Hepatocyte (in vitro differentiated cells): Measurements from ENCODE around the gene PCGF2. TPM values are rescaled to one million over a fixed set of nuclear protein-coding genes. Genes with fewer than 3 reads are reported as not detected.

Experiments used
- DNase-seq: peaks from one replicate; pipeline ENCODE4 v3.0.0-alpha.2; 2016; ENCODE audit warnings: low spot score
- H2AFZ ChIP-seq: fragments of 200-600 bp; sonication (generic); 2 replicates; pipeline ENCODE4 v1.6.0; 2016; ENCODE audit warnings: antibody characterized with exemption, mild to moderate bottlenecking
- H3K27ac ChIP-seq: fragments of 200-600 bp; sonication (generic); 2 replicates; pipeline ENCODE4 v1.5.1; 2016; ENCODE audit warnings: mild to moderate bottlenecking
- H3K27me3 ChIP-seq: fragments of 200-600 bp; sonication (generic); 2 replicates; pipeline ENCODE4 v1.6.1; 2016
- H3K36me3 ChIP-seq: fragments of 200-600 bp; sonication (generic); replicated peaks from 2 replicates; pipeline ENCODE4 v1.5.1; 2016; ENCODE audit warnings: low read depth; ENCODE audit not compliant: insufficient read depth
- H3K4me1 ChIP-seq: fragments of 200-600 bp; sonication (generic); 2 replicates; pipeline ENCODE4 v1.5.1; 2016; ENCODE audit warnings: mild to moderate bottlenecking, moderate library complexity; ENCODE audit not compliant: insufficient read depth
- H3K4me2 ChIP-seq: fragments of 200-600 bp; sonication (generic); 2 replicates; pipeline ENCODE4 v1.6.0; 2016
- H3K4me3 ChIP-seq: fragments of 200-600 bp; sonication (generic); 2 replicates; pipeline ENCODE4 v1.5.1; 2016; ENCODE audit warnings: mild to moderate bottlenecking
- H3K79me2 ChIP-seq: fragments of 200-600 bp; sonication (generic); 2 replicates; pipeline ENCODE4 v1.6.0; 2017; ENCODE audit warnings: mild to moderate bottlenecking
- H3K9me2 ChIP-seq: fragments of 200-600 bp; sonication (generic); replicated peaks from 2 replicates; pipeline ENCODE4 v1.6.0; 2017; ENCODE audit warnings: mild to moderate bottlenecking; ENCODE audit not compliant: insufficient read depth
- H3K9me3 ChIP-seq: fragments of 200-600 bp; sonication (generic); 2 replicates; pipeline ENCODE4 v1.5.1; 2016; ENCODE audit warnings: low read depth, mild to moderate bottlenecking
- H4K20me1 ChIP-seq: fragments of 200-600 bp; sonication (generic); 2 replicates; pipeline ENCODE4 v1.6.0; 2016; ENCODE audit warnings: mild to moderate bottlenecking; ENCODE audit not compliant: insufficient read depth, poor library complexity, severe bottlenecking
- EZH2 ChIP-seq: fragments of 200-600 bp; sonication (generic); IDR thresholded peaks from 2 replicates; pipeline ENCODE4 v1.6.1; 2016; ENCODE audit warnings: antibody characterized with exemption, mild to moderate bottlenecking, borderline replicate concordance
- EZH2phosphoT487 ChIP-seq: fragments of 200-600 bp; sonication (generic); IDR thresholded peaks from one replicate; pipeline ENCODE4 v1.6.1; 2018; ENCODE audit warnings: antibody characterized with exemption, mild to moderate bottlenecking, low read depth, moderate library complexity; ENCODE audit not compliant: unreplicated experiment, severe bottlenecking
- WGBS: methylation state at CpG from one replicate; pipeline ENCODE4 v1.1.6; 2016; ENCODE audit warnings: low lambda C conversion rate; ENCODE audit errors: missing lambda C conversion rate; 5-methylcytosine and 5-hydroxymethylcytosine counted together
- polyA plus RNA-seq: library from polyadenylated mRNA; unstranded; fragments of >200 nt; fragmentation: Nextera tagmentation; extraction: Ambion mirVana; gene quantifications from 2 replicates; pipeline ENCODE4 v1.2.1, GENCODE V29; 2016
- total RNA-seq: library from RNA; depleted of rRNA; stranded (reverse); fragments of >200 nt; gene quantifications from 2 replicates; pipeline ENCODE4 v1.2.3, GENCODE V29; 2014
- TF ChIP-seq, protein P1 (sequence below): fragments of 200-600 bp; sonication (generic); IDR thresholded peaks from 2 replicates; pipeline ENCODE4 v1.5.1; 2016; ENCODE audit warnings: antibody characterized with exemption, mild to moderate bottlenecking; ENCODE audit not compliant: poor library complexity

PCGF2 gene
- total and polyA plus RNA-seq, 2 experiments from 2014 or later: 8.7 to 13.0 TPM

- H3K27ac ChIP-seq: peak overlapping the region; percentile 75
- WGBS: 1% methylated on average over 68 of the region's 79 CpGs
Observed at GRCh38 chr17:38749223-38750043, 1.3 kb upstream of the PCGF2 start.

GRCh38 chr17:38748892-38749222, 721 bp upstream of the PCGF2 start:
- Histone ChIP-seq H2AFZ (peak overlapping the region; percentile 39), H3K9me3 (no peaks in the 10 kb centered on the region), H3K9me2 (no peaks in the 10 kb centered on the region), H4K20me1 (peaks cover 24% of the 10 kb centered on the region), H3K4me2 (peak overlapping the region; percentile 99), H3K4me3 (peak overlapping the region; percentile 56), H3K79me2 (peaks cover 53% of the 10 kb centered on the region), H3K27ac (peak overlapping the region; percentile 75), H3K4me1 (peaks cover 42% of the 10 kb centered on the region), H3K27me3 (no peaks in the 10 kb centered on the region), H3K36me3 (no peaks in the 10 kb centered on the region)
- TF ChIP-seq, protein P1, sequence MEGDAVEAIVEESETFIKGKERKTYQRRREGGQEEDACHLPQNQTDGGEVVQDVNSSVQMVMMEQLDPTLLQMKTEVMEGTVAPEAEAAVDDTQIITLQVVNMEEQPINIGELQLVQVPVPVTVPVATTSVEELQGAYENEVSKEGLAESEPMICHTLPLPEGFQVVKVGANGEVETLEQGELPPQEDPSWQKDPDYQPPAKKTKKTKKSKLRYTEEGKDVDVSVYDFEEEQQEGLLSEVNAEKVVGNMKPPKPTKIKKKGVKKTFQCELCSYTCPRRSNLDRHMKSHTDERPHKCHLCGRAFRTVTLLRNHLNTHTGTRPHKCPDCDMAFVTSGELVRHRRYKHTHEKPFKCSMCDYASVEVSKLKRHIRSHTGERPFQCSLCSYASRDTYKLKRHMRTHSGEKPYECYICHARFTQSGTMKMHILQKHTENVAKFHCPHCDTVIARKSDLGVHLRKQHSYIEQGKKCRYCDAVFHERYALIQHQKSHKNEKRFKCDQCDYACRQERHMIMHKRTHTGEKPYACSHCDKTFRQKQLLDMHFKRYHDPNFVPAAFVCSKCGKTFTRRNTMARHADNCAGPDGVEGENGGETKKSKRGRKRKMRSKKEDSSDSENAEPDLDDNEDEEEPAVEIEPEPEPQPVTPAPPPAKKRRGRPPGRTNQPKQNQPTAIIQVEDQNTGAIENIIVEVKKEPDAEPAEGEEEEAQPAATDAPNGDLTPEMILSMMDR: no peak
- TF ChIP-seq EZH2phosphoT487 (no peak), EZH2 (no peak)
- DNase-seq: no peak
- 1% methylated on average over 24 of the region's 32 CpGs for WGBS

More at GRCh38 chr17:38749223-38750043, 1.3 kb upstream of the PCGF2 start:
- H3K27me3 ChIP-seq: no peaks in the 10 kb centered on the region
- peak overlapping the region; percentile 39 for H2AFZ ChIP-seq
- peak overlapping the region; percentile 56 for H3K4me3 ChIP-seq
- H3K36me3 ChIP-seq: no peaks in the 10 kb centered on the region
- H3K4me2 ChIP-seq: peak overlapping the region; percentile 99
- H3K9me2 ChIP-seq: no peaks in the 10 kb centered on the region
- peaks cover 18% of the 10 kb centered on the region for H4K20me1 ChIP-seq
- H3K79me2 ChIP-seq: peaks cover 53% of the 10 kb centered on the region
- H3K9me3 ChIP-seq: no peaks in the 10 kb centered on the region
- peak; percentile 74 for DNase-seq
- peaks cover 42% of the 10 kb centered on the region for H3K4me1 ChIP-seq
- TF ChIP-seq EZH2 (no peak), EZH2phosphoT487 (no peak)
- TF ChIP-seq, protein P1: no peak

- DNase-seq: peak; percentile 71
- H3K4me3 ChIP-seq: peak overlapping the region; percentile 96
- no peaks in the 10 kb centered on the region for H3K27me3 ChIP-seq
- no peaks in the 10 kb centered on the region for H3K9me3 ChIP-seq
- H3K4me2 ChIP-seq: peak overlapping the region; percentile 99
- TF ChIP-seq EZH2phosphoT487 (no peak), EZH2 (no peak)
- TF ChIP-seq, protein P1: peak; percentile 11
- no peaks in the 10 kb centered on the region for H3K36me3 ChIP-seq
- peak overlapping the region; percentile 97 for H3K27ac ChIP-seq
- H2AFZ ChIP-seq: peak overlapping the region; percentile 86
- H3K4me1 ChIP-seq: peaks cover 47% of the 10 kb centered on the region
- H3K79me2 ChIP-seq: peaks cover 54% of the 10 kb centered on the region
- no peaks in the 10 kb centered on the region for H3K9me2 ChIP-seq
- WGBS: 2% methylated on average over 15 of the region's 64 CpGs
- peaks cover 36% of the 10 kb centered on the region for H4K20me1 ChIP-seq
Observed at GRCh38 chr17:38747463-38748148, 530 bp downstream of the PCGF2 start.
